HG03066 (cell line): ENCODE results near the gene NUPR2.
"Not testable (repeated sequence)": the region's sequence is repeated elsewhere in the genome, so short reads cannot be mapped to it uniquely, and the experiment has no call there.

ENCODE experiments used
- ATAC-seq: cut with Tn5 transposase; IDR thresholded peaks from one replicate; pipeline ENCODE4 v1.9.1; 2021; ENCODE audit warnings: low read depth; ENCODE audit not compliant: unreplicated experiment

The NUPR2 gene

DNA sequence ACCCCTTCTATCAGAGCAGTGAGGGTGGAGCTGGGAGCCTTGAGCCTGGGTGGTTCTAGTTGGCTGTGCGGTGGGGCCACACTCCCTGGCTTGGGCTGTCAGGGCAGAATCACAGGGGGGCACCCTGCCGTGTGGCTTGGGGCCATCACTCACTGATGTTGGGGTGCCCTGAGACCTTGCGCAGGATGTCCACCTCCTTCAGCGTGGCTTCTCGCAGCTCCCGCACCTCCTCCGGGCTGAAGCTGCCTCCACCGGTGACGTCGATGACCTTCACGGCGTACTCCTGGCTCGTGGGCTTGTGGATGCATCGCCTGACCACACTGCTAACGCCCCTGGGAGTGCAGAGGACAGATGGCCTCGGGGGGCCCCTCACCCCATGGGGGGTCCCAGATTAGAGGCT lies 28.8 kb downstream of the NUPR2 start:
- ATAC-seq, result no peak

DNA sequence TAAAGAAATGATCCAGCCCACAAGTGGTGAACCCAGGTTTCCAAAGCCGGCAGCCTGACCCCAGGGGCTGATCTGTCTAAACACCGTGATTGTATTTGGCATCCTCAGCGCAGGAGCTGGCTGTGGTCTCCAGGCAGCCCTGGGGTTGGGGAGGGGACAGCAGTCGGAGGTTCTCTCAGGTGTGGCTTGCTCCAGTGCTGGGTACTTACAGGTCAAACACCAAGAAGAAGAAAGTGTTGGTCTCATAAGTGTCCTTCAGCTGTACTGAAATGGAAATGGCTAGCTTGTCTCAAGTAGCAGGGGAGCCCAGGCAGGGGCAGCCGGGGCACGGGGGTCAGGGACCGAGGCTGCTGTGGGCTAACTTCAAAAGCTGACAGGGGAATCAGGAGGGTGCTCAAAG lies 29.5 kb downstream of the NUPR2 start:
- ATAC-seq, result no peak

DNA sequence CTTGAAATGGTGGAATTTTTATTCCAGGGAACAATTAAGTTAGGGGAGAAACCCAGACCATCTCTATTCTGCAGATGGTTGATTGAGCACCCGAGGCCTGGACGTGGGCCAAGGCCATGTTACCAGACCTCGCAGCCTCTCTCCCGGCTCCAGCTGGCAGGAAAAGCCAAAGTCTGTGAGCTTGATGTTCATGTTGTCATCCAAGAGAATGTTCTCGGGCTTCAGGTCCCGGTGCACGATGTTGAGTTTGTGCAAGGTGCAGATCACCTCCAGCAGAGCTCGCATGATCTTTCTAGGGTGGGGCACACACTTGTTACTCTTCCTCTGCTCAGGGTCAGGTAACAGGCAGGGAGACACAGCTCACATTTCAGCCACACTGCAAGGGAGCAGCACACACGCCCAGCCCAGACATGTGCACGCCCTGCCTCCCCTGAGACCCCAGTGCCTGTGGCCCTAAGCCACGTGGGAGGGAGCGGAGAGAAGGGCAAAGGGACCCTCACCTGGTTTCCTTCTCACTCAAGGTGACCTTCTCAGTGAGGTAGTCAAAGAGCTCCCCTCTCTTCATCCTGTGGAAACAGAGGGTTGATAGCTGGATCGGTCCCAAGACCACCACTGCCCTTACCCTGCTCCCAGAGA lies 32.9 kb downstream of the NUPR2 start:
- ATAC-seq, result no peak

GRCh38 chr7:56081626-56082340 lies 34.4 kb downstream of the NUPR2 start:
- no peak for ATAC-seq

DNA sequence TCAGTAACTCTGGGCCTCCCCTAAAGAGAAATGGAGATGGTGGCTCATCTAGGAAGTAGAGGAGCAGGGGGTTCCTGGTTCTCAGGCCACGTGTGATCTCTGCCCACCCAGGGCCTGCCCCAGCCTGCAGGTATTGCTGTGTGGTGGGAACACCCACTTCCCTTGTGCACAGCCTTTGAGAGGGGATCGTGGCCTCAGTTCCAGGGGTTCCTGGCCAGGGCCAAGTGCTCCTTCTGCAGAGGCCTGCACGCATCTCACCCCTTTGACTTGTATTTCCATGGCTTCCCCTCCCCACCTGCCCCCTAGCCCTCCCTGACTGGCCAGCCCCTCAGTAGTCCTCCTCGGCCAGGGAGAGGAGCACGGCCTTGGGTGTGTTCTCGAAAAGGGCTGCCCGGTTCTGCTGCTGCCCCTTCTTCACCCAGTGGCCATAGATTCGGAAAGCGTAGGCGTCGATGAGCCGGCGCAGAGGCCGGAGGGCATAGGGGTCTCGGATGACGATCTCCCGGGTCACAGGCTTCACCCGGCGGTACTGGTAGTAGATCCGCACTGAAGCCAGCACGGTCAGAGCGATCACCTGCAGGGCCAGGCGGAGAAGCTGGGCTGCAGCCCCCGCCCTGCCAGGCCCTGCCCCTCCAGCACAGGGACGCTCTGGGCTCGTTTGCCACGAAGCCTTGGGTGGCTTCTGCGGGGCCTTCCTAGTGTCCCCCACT lies 35.3 kb downstream of the NUPR2 start:
- not testable (repeated sequence) for ATAC-seq

- no peak for ATAC-seq
Observed at GRCh38 chr7:56079450-56080185, 36.6 kb downstream of the NUPR2 start.

DNA sequence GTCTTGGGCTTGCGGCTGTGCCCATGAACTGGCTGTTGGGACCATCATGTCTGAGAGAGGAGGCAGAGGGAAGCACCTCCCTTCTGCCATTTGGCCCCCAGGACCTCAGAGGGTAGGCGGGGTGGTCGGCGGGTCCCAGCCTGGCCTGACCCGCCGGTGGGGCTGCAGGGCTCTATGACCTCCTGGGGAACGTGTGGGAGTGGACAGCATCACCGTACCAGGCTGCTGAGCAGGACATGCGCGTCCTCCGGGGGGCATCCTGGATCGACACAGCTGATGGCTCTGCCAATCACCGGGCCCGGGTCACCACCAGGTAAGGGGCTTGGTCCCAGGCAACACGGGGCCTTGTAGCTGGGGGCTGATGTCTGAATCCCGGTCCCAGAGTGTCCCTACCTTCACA lies 38.0 kb downstream of the NUPR2 start:
- ATAC-seq, result no peak

DNA sequence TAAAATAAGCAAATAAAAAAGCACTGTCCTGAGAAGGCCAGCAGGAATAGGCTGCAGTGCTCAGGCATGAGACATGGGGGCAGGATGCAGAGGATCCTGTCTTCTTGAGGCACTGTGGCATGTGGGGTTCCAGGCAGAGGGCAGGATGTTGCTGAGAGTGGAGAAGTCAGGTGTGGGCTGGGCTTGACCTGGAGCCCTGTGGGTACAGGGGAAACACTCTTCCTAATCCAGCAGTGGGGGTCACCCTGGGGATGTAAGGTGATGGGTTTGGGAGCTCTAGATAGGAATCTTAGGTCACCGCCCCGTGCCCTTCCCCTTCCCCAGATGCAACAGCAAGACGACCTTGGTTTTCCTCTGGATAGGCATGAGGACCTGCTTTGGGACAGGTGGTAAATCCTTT lies 38.5 kb downstream of the NUPR2 start:
- ATAC-seq, result no peak

DNA sequence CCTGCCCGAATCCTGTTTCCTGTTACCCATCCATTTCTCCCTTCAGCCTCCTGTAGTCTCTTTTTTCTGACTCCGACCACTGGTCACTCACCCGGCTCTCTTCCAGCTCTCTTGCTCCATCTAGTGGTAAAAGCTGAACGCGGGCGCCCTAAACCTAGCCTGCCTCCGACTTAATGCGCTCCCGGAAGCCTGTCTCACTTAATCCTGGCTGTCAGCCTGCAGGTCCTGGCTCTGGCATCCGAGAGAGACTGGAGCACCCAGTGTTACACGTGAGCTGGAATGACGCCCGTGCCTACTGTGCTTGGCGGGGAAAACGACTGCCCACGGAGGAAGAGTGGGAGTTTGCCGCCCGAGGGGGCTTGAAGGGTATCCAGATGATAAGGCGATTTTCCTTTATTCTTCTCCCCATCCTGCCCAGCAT lies 41.8 kb downstream of the NUPR2 start:
- ATAC-seq, result peak; percentile 89

GRCh38 chr7:56066376-56066775 lies 49.8 kb downstream of the NUPR2 start:
- not testable (repeated sequence) for ATAC-seq
